Loucy (cell line): ENCODE results near the gene NMRAL1.

Experiments used
- CTCF ChIP-seq: fragments of 200-600 bp; sonication (generic); conservative IDR thresholded peaks from 2 replicates; pipeline ENCODE4 v1.5.1; 2014; ENCODE audit warnings: mild to moderate bottlenecking, antibody characterized with exemption, low read length
- EZH2phosphoT487 ChIP-seq: fragments of 200-600 bp; IDR thresholded peaks from 2 replicates; pipeline ENCODE4 v1.6.1; 2018; ENCODE audit warnings: antibody characterized with exemption, mild to moderate bottlenecking, moderate library complexity, borderline replicate concordance

GRCh38 chr16:4514606-4515005, 40.2 kb upstream of the NMRAL1 start:
- TF ChIP-seq CTCF (no peak), EZH2phosphoT487 (no peak)
